AG09319 (cell line): ENCODE data around the gene GPR141.

Experiments used
- DNase-seq: peaks from one replicate; pipeline ENCODE4 v3.0.0-alpha.2; 2010; ENCODE audit warnings: low read depth; ENCODE audit errors: extremely low read depth
- TF ChIP-seq, protein P1 (sequence below): IDR thresholded peaks from 2 replicates; pipeline ENCODE4 v1.5.1; 2011; ENCODE audit warnings: low read depth, mild to moderate bottlenecking, inconsistent platforms, low read length, moderate library complexity

The GPR141 gene

DNA sequence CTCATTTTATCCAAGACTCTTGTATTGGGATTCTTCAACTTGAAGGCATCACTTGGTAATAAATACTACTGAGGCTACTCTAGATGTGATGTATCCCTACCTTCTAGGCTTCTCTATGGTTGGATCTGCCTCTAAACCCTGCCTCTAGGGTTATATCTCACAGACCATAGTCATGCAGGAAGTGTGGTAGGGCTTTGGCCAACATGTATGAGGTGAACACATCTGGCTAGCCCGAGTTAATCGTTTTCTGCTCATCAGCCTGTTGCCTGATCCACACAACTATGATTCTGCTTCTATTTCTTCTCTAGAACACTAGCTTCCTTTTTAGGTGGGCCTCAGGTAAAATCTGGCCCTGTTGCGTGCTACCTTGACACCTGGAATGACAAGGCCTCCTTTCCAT, 86.2 kb downstream of the GPR141 start:
- TF ChIP-seq, protein P1, sequence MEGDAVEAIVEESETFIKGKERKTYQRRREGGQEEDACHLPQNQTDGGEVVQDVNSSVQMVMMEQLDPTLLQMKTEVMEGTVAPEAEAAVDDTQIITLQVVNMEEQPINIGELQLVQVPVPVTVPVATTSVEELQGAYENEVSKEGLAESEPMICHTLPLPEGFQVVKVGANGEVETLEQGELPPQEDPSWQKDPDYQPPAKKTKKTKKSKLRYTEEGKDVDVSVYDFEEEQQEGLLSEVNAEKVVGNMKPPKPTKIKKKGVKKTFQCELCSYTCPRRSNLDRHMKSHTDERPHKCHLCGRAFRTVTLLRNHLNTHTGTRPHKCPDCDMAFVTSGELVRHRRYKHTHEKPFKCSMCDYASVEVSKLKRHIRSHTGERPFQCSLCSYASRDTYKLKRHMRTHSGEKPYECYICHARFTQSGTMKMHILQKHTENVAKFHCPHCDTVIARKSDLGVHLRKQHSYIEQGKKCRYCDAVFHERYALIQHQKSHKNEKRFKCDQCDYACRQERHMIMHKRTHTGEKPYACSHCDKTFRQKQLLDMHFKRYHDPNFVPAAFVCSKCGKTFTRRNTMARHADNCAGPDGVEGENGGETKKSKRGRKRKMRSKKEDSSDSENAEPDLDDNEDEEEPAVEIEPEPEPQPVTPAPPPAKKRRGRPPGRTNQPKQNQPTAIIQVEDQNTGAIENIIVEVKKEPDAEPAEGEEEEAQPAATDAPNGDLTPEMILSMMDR = no peak

DNA sequence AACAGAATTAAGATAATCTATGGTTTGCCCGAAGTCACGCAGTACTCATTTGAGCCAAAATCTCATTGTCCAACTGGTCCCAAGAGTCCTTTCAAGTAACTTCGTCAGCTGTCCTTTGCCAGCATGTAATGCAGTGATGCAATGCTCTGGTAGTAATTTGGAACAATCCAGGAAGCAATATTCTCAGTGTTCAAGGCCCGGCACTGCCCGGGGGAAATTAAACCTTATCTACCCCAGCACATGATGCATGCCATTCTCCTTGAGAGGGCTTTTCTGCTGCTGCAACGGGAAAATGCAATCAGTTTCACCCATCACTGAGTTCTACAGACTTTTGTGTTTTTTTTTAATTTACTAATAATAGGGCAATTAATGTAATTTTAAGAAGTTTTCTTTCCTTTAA, 87.3 kb downstream of the GPR141 start:
- no peak for DNase-seq
- TF ChIP-seq, protein P1 = no peak

More for the DNA sequence above, 86.2 kb downstream of the GPR141 start:
- DNase-seq = no peak

DNA sequence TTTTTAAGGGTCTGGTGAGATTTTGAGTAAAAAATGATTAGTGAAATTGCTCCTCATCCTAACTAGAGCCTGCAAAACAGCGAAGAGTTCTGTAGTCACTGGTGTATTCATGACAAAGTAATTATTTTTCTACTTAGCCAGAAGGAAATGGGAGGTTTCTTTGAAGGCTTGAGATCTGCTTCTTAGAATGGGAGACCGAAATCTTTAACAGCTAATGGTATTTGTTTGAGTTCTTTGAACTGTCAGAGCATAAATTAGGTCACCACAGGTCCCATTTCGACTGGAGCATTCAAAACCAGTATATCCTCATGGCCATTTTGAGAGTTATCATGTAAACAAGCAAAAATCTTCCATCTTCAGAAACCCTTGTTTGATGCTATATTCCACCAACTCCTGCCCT, 87.8 kb downstream of the GPR141 start:
- TF ChIP-seq, protein P1 = no peak
- no peak for DNase-seq

DNA sequence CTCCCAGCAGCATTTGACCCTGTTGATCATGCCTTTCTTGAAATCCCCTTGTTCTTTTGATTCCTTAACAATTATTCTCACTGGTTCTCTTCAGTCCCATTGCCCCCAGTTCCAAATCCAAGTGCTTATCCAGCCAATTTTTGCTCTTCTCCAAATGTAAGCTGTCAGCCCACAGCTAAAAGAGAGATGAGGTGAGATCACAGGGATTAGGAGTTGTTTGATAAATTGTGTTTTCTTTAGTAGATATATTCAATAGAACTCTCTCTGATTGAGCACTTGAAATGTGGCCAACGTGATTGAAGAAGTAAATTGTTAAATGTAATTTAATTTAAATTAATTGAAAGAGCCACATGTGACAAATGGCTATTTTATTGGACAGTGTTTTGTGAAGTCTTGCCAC, 88.2 kb downstream of the GPR141 start:
- no peak for DNase-seq
- TF ChIP-seq, protein P1 = no peak

DNA sequence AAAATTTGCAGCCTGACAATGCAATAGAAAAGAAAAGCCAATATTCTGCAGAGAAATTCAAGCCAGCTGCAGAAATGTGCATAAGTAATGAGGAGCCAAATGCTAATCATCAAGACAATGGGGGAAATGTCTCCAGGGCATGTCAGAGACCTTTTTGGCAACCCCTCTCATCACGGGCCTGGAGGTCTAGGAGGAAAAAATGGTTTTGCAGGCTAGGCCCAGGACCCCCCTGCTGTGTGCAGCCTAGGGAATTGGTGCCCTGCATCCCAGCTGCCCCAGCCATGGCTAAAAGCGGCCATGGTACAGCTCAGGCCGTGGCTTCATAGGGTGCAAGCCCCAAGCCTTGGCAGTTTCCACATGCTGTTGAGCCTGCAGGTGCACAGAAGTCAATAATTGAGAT, 92.4 kb downstream of the GPR141 start:
- DNase-seq = no peak
- TF ChIP-seq, protein P1 = no peak

DNA sequence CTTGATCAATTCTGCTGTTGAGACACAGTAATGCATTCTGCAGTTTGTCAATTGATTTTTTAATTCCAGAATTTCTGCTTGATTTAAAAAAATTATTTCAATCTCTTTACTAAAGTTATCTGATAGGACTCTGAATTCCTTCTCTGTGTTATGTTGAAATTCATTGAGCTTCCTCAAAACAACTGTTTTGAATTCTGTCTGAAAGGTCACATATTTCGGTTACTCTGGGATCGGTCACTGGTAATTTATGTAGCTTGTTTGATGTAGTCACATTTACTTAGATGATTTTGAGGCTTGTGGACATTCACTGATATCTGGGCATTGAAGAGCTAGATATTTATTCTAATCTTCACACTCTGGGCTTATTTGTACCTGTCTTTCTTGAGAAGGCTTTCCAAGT, 97.6 kb downstream of the GPR141 start:
- TF ChIP-seq, protein P1 = no peak
- no peak for DNase-seq

DNA sequence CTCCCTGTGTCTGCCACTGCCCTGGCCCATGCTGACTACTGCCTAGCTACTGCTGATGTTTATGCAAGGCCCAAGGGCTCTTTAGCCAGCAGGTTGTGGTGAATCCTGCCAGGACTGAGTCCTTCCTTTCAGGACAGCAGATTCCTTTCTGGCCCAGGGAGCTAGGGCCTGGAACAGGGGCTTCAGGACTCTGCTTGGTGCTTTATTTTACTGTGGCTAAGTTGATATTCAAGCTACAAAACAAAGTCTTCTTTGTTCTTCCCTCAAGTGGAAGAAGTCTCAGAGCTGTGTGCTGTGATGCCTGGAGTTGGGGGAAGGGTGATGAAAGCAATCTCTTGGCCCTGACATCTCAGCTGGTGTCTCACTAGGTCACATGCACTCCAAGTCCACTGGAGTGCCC, 98.6 kb downstream of the GPR141 start:
- DNase-seq = no peak

More for the DNA sequence above, 98.6 kb downstream of the GPR141 start:
- TF ChIP-seq, protein P1 = no peak
